K562 (cell line): Measurements from ENCODE around the gene BRINP2. TPM values are rescaled to one million over a fixed set of nuclear protein-coding genes. Genes with fewer than 3 reads are reported as not detected.

Experiments used
- ATAC-seq: fragments of 200-7000 bp; cut with Tn5 transposase; 3 replicates; pipeline ENCODE4 v1.9.1; 2020; ENCODE audit warnings: moderate library complexity
- BruUV-seq: library from RNA; stranded (reverse); fragments of 400-500 nt; replicated peaks from 2 replicates; lab custom pipeline; 2021; lab: Mats Ljungman, UMichigan
- CTCF ChIA-PET: fragments of 300-600 bp; formaldehyde crosslinking; extraction: SDS; loops from one replicate; lab custom pipeline; 2021; ENCODE audit warnings: low intra/inter-chr PET ratio; lab: Yijun Ruan, JAX
- POLR2A ChIA-PET: fragments of 300-600, 350-650 bp; sonication (Branson Sonifier 250); formaldehyde crosslinking; extraction: SDS; loops from one replicate; lab custom pipeline; 2021; ENCODE audit warnings: antibody characterized with exemption, inconsistent platforms; lab: Yijun Ruan, JAX
- DNase-seq, 4 experiments: peaks; one replicate each; pipeline versions ENCODE4 v3.0.0 to v3.0.0-alpha.2; 2011 to 2018; ENCODE audit warnings: low spot score in 3 of 4, mixed read lengths in 3 of 4; ENCODE audit errors: extremely low read depth in 1 of 4
- FAIRE-seq: peaks from 2 replicates; lab custom pipeline; 2011; peaks lifted over from hg19 to GRCh38; lab: Jason Lieb, UNC
- H2AFZ ChIP-seq: 2 replicates; pipeline ENCODE4 v1.6.0; 2011; ENCODE audit warnings: low read depth, low read length, control low read depth, inconsistent platforms
- H3K27ac ChIP-seq: fragments of 200-600 bp; 3 replicates; pipeline ENCODE4 v1.8.0; 2011; ENCODE audit warnings: low read depth, mild to moderate bottlenecking, control low read depth, inconsistent platforms, low read length, moderate library complexity, mixed read lengths; ENCODE audit errors: extremely low read depth
- H3K27me3 ChIP-seq, 2 experiments: fragments of 300-600 bp in 1 of 2; 2 replicates in 1 of 2; 3 replicates in 1 of 2; pipeline versions ENCODE4 v1.6.0 to v1.8.0; 2011; ENCODE audit warnings: inconsistent platforms in 2 of 2, low read length in 2 of 2, mild to moderate bottlenecking in 1 of 2, mixed read lengths in 1 of 2, moderate library complexity in 1 of 2; ENCODE audit not compliant: control insufficient read depth in 2 of 2, insufficient read depth in 2 of 2
- H3K36me3 ChIP-seq: fragments of 300-600 bp; 3 replicates; pipeline ENCODE4 v1.8.0; 2011; ENCODE audit warnings: mild to moderate bottlenecking, low read length, inconsistent platforms; ENCODE audit not compliant: control insufficient read depth, insufficient read depth
- H3K4me1 ChIP-seq, 2 experiments: fragments of 200-600 bp in 1 of 2; replicated peaks in 1 of 2; 2 replicates in 1 of 2; 3 replicates in 1 of 2; pipeline versions ENCODE4 v1.5.1 to v1.8.0; 2011; ENCODE audit warnings: inconsistent platforms in 2 of 2, low read length in 2 of 2, mild to moderate bottlenecking in 1 of 2, mixed read lengths in 1 of 2, moderate library complexity in 1 of 2; ENCODE audit not compliant: control insufficient read depth in 2 of 2, insufficient read depth in 2 of 2
- H3K4me2 ChIP-seq: 2 replicates; pipeline ENCODE4 v1.6.1; 2011; ENCODE audit warnings: low read length, control low read depth, inconsistent platforms, mixed read lengths; ENCODE audit not compliant: insufficient read depth
- H3K4me3 ChIP-seq: fragments of 200-600 bp; sonication (generic), shearing (Covaris generic); 2 replicates; pipeline ENCODE4 v1.5.1; 2016; ENCODE audit warnings: control low read depth, inconsistent platforms
- H3K79me2 ChIP-seq: fragments of 200-600 bp; 3 replicates; pipeline ENCODE4 v1.8.0; 2011; ENCODE audit warnings: low read length, inconsistent platforms; ENCODE audit not compliant: control insufficient read depth, insufficient read depth
- H3K9ac ChIP-seq, 2 experiments: 2 replicates each; pipeline versions ENCODE4 v1.6.0 to v1.6.1; 2011; ENCODE audit warnings: low read depth in 2 of 2, low read length in 2 of 2, control low read depth in 1 of 2, inconsistent platforms in 1 of 2, mild to moderate bottlenecking in 1 of 2, mixed read lengths in 1 of 2; ENCODE audit not compliant: insufficient read depth in 1 of 2
- H3K9me1 ChIP-seq: one replicate; pipeline ENCODE4 v1.6.0; 2011; ENCODE audit warnings: inconsistent platforms, mild to moderate bottlenecking, low read length, moderate library complexity; ENCODE audit not compliant: control insufficient read depth, insufficient read depth
- H3K9me3 ChIP-seq: replicated peaks from 2 replicates; pipeline ENCODE4 v1.5.1; 2011; ENCODE audit warnings: low read depth, low read length, inconsistent platforms; ENCODE audit not compliant: control insufficient read depth, insufficient read depth
- H4K20me1 ChIP-seq: replicated peaks from 2 replicates; pipeline ENCODE4 v1.6.1; 2011; ENCODE audit warnings: low read length, inconsistent platforms, mixed read lengths; ENCODE audit not compliant: control insufficient read depth, insufficient read depth
- AFF4 ChIP-seq: sonication (generic); formaldehyde crosslinking; IDR thresholded peaks from 2 replicates; pipeline ENCODE4 v1.8.0; 2023; ENCODE audit warnings: mild to moderate bottlenecking, missing genetic modification reagents
- ARID3A ChIP-seq: IDR thresholded peaks from 2 replicates; pipeline ENCODE4 v1.6.1; 2012; ENCODE audit warnings: low read depth, low read length, improper control_type of control experiment, borderline replicate concordance
- HDGF ChIP-seq: fragments of 450-650 bp; IDR thresholded peaks from 2 replicates; pipeline ENCODE4 v1.6.1; 2016
- TAL1 ChIP-seq: fragments of 450-650 bp; IDR thresholded peaks from 2 replicates; pipeline ENCODE4 v1.6.1; 2016; ENCODE audit warnings: mild to moderate bottlenecking
- THAP12 ChIP-seq: fragments of 250-450 bp; sonication (Bioruptor Pico); IDR thresholded peaks from 2 replicates; pipeline ENCODE4 v1.9.0; 2021; ENCODE audit warnings: mild to moderate bottlenecking, inconsistent platforms
- TSHZ1 ChIP-seq: fragments of 250-450 bp; sonication (Bioruptor Pico); IDR thresholded peaks from 2 replicates; pipeline ENCODE4 v1.4.0; 2020; ENCODE audit warnings: mild to moderate bottlenecking, moderate library complexity
- WGBS: fragments of 100-300 bp; shearing (Covaris generic); methylation state at CpG from one replicate; pipeline ENCODE4 v1.1.6; 2016; ENCODE audit warnings: low coverage, mixed read lengths; ENCODE audit not compliant: insufficient coverage; ENCODE audit errors: missing lambda C conversion rate; 5-methylcytosine and 5-hydroxymethylcytosine counted together
- in situ Hi-C: fragments of 300-500 bp; cut with MboI; formaldehyde crosslinking; loops from 4 replicates; pipeline ENCODE4 v1.15.0; 2018; ENCODE audit warnings: inconsistent platforms, mixed read lengths
- intact Hi-C: fragments of 100-400 bp; cut with micrococcal nuclease; formaldehyde crosslinking; loops from 2 replicates; pipeline ENCODE4 v1.14.2; 2022
- polyA plus RNA-seq, 8 experiments: library from polyadenylated mRNA; depleted of rRNA in 4 of 8; stranded (reverse) in 5 of 8; unstranded in 3 of 8; fragments of >200 nt; fragmentation: Nextera tagmentation in 2 of 8; fragmentation: Illumina TruSeq in 1 of 8; extraction: Ambion mirVana in 2 of 8; extraction: Trizol in 1 of 8; gene quantifications; 2 replicates each; pipeline versions ENCODE4 v1.2.1 to v1.2.3, GENCODE V29; 2011 to 2014; ENCODE audit warnings: inconsistent platforms in 1 of 8, missing spikeins in 1 of 8
- total RNA-seq, 7 experiments: library from RNA; depleted of rRNA in 6 of 7; stranded (reverse); fragments of >200 nt in 6 of 7; fragmentation: Illumina TruSeq in 2 of 7; extraction: Trizol in 2 of 7; gene quantifications; 2 replicates each; pipeline versions ENCODE4 v1.2.1 to v1.2.3, GENCODE V29; 2011 to 2021; ENCODE audit warnings: low replicate concordance in 1 of 7

Gene BRINP2
- total and polyA plus RNA-seq, 9 of the 15 experiments (the other 6 are each of a cell fraction or from before 2014, with no cell fraction given): not detected

GRCh38 chr1:177306019-177306415, 135.3 kb downstream of the BRINP2 start (continued):
- no peak for TF ChIP-seq AFF4 (CRISPR knock-in tag)

GRCh38 chr1:177306981-177307380, 136.2 kb downstream of the BRINP2 start:
- Histone ChIP-seq H3K4me2 (no peak overlapping the region), H2AFZ (no peak overlapping the region), H3K27ac (no peak overlapping the region), H3K79me2 (no peaks in the 10 kb centered on the region), H3K9me3 (no peaks in the 10 kb centered on the region; the same call in 1 of the 2 replicates), H3K9ac (no peak overlapping the region), H3K9me1 (no peaks in the 10 kb centered on the region), H4K20me1 (no peaks in the 10 kb centered on the region), H3K4me1 (no peaks in the 10 kb centered on the region), H3K4me3 (no peak overlapping the region), H3K36me3 (no peaks in the 10 kb centered on the region), H3K27me3 (no peaks in the 10 kb centered on the region)
- no TSS peak for BruUV-seq
- intact Hi-C loops: no loop called here
- ChIA-PET POLR2A (no interaction called here), CTCF (no interaction called here)
- in situ Hi-C loops: no loop called here
- WGBS: 0% methylated on average over 1 of the region's 1 CpG
- ATAC-seq: no peak
- no peak for FAIRE-seq
- no peak for TF ChIP-seq TAL1
- TF ChIP-seq HDGF: no peak
- TF ChIP-seq THAP12 (CRISPR knock-in tag): no peak
- no peak for TF ChIP-seq TSHZ1 (CRISPR knock-in tag)
- no peak for TF ChIP-seq ARID3A
- DNase-seq: no peak
